Immature natural killer cell (primary cell): ENCODE measurements around the gene SERPINE3. TPM values are rescaled to one million over a fixed set of nuclear protein-coding genes. Genes with fewer than 3 reads are reported as not detected.

ENCODE experiments used
- DNase-seq, 3 donors: peaks; one replicate each; pipeline ENCODE4 v3.0.0; 2022; ENCODE audit warnings: mixed read lengths in 1 of 3
- H3K27ac Mint-ChIP-seq, 6 donors: one replicate each; pipeline ENCODE4 v1.8.0; 2020; ENCODE audit warnings: mixed read lengths in 6 of 6, mild to moderate bottlenecking in 5 of 6, inconsistent platforms in 4 of 6, moderate library complexity in 3 of 6
- H3K27me3 Mint-ChIP-seq, 3 donors: one replicate each; pipeline ENCODE4 v1.8.0; 2020 to 2021; ENCODE audit warnings: low read depth in 3 of 3, mild to moderate bottlenecking in 3 of 3, mixed read lengths in 3 of 3, moderate library complexity in 3 of 3, inconsistent platforms in 1 of 3
- H3K36me3 Mint-ChIP-seq, 3 donors: one replicate each; pipeline ENCODE4 v1.8.0; 2020; ENCODE audit warnings: mixed read lengths in 3 of 3, inconsistent platforms in 2 of 3, mild to moderate bottlenecking in 2 of 3
- H3K4me1 Mint-ChIP-seq, 2 donors: one replicate each; pipeline ENCODE4 v1.8.0; 2020; ENCODE audit warnings: inconsistent platforms in 2 of 2, mild to moderate bottlenecking in 2 of 2, mixed read lengths in 2 of 2, moderate library complexity in 1 of 2
- H3K4me3 Mint-ChIP-seq, 5 donors: one replicate each; pipeline ENCODE4 v1.8.0; 2020; ENCODE audit warnings: mild to moderate bottlenecking in 5 of 5, mixed read lengths in 5 of 5, inconsistent platforms in 3 of 5, moderate library complexity in 3 of 5
- H3K9me3 Mint-ChIP-seq, 6 donors: one replicate each; pipeline ENCODE4 v1.8.0; 2020; ENCODE audit warnings: mild to moderate bottlenecking in 6 of 6, mixed read lengths in 6 of 6, inconsistent platforms in 4 of 6, moderate library complexity in 3 of 6
- polyA plus RNA-seq, 3 donors: library from polyadenylated mRNA; unstranded; fragments of 300-500 nt; fragmentation: Illumina TruSeq; gene quantifications; one replicate each; pipeline ENCODE4 v1.2.3, GENCODE V29; 2021

The SERPINE3 gene
- polyA plus RNA-seq, 3 donors from 2014 or later = not detected

DNA sequence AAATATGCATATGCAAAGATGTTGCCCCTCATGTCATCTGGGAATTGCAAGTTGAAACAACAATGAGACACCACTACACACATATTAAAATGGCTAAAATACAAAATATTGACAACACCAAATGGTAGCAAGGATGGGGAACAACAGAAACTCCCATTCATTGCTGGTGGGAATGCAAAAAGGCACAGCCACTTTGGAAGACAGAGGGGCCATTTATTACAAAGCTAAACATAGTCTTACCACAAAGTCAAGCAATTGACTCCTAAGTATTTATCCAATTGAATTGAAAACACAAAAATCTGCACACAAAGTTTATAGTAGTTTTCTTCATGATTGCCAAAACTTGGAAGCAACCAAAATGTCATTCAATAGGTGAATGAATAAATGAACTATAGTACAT is 6.1 kb upstream of the SERPINE3 start:
- peaks cover 0 to 9% (median 4%) of the 10 kb centered on the region in 3 donors for H3K36me3 Mint-ChIP-seq
- peaks cover 14 to 24% of the 10 kb centered on the region in 2 donors for H3K4me1 Mint-ChIP-seq
- no peak for DNase-seq
- no peak overlapping the region for H3K27ac Mint-ChIP-seq
- peaks cover 0 to 7% (median 1%) of the 10 kb centered on the region in 3 donors for H3K27me3 Mint-ChIP-seq
- H3K9me3 Mint-ChIP-seq = no peaks in the 10 kb centered on the region
- H3K4me3 Mint-ChIP-seq = no peak overlapping the region

DNA sequence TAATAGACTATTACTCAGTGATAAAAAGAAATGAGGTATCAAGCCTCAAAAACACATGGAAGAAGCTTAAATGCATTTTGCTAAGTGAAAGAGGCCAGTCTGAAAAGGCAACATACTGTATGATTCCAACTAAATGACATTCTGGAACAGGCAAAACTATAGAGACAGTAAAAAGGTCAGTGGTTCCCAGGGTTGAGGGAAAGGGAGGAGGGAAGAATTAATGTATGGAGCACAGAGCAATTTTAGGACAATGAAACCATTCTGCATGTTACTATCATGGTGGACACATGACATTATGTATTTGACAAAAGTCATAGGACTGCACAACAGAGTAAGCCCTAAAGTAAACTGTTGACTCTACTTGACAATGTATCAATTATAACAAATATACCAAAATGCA is 5.7 kb upstream of the SERPINE3 start:
- DNase-seq = no peak
- no peaks in the 10 kb centered on the region for H3K9me3 Mint-ChIP-seq
- H3K27me3 Mint-ChIP-seq = peaks cover 0 to 7% (median 1%) of the 10 kb centered on the region in 3 donors
- H3K27ac Mint-ChIP-seq = no peak overlapping the region
- H3K4me3 Mint-ChIP-seq = no peak overlapping the region
- peaks cover 0 to 9% (median 4%) of the 10 kb centered on the region in 3 donors for H3K36me3 Mint-ChIP-seq
- H3K4me1 Mint-ChIP-seq = peaks cover 14 to 24% of the 10 kb centered on the region in 2 donors

DNA sequence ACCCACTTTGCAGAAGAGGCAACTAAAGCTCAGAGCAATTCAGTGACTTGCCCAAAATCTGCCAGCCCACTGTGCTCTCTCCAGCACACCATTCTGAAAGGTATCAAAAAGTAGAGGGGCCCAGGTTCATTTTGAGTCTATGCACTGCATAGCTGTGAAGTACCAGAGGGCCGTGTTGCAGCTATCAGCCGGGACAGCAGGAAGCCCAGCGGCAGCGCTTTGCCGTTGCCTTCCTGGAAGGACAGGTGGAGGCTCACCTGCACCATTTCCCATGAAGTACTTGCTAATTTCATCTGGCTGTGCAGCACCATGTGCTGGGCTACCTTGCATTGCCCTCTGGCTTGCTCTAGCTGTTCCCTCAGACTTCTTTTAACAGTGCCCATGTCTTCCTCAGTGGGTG is 2.7 kb upstream of the SERPINE3 start:
- Mint-ChIP-seq H3K4me3 (no peak overlapping the region), H3K9me3 (no peaks in the 10 kb centered on the region), H3K36me3 (peaks cover 0 to 6% (median 4%) of the 10 kb centered on the region in 3 donors), H3K4me1 (peaks cover 5 to 12% of the 10 kb centered on the region in 2 donors), H3K27ac (no peak overlapping the region), H3K27me3 (peaks cover 0 to 6% (median 0%) of the 10 kb centered on the region in 3 donors)
- no peak for DNase-seq

DNA sequence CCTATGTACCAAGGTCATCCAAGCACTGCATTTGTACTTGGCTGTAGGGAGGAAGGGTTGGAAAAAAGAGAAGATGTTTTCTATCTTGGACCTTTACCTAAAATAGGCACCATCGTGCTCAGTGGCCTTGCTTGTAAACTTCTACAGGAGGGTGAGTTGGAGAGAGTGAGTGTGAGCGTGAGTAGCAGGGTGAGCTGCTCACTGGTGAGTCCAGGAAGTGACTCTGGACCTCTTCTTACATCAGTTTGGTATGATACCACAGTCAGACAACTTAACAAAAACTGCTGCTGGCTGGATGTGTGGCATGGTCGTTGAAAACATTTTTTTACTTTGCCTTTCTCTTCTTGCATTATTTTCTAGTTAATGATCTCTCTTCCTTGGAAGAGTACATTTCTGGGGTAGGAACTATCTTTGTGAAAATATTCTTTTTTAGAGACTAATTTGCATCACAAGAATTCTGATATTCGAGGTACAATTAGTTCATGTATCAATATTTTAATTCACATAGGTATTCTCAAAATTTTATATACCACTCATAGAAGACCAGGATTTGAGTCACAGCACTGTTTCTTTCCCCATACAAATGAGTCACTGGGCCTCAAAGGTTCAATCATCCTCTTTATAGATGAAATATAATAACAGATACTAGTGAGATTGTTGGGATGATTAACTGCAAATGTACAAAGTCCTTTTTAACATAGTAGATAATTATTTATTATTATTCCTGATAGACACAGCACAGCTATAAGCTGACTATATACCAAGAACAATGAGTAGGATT is 651 bp downstream of the SERPINE3 start:
- no peak for DNase-seq
- H3K36me3 Mint-ChIP-seq = peaks cover 0 to 7% (median 0%) of the 10 kb centered on the region in 3 donors
- H3K27me3 Mint-ChIP-seq = peaks cover 0 to 4% (median 0%) of the 10 kb centered on the region in 3 donors
- no peak overlapping the region for H3K4me3 Mint-ChIP-seq
- no peak overlapping the region for H3K27ac Mint-ChIP-seq
- no peaks in the 10 kb centered on the region for H3K4me1 Mint-ChIP-seq
- no peaks in the 10 kb centered on the region for H3K9me3 Mint-ChIP-seq

DNA sequence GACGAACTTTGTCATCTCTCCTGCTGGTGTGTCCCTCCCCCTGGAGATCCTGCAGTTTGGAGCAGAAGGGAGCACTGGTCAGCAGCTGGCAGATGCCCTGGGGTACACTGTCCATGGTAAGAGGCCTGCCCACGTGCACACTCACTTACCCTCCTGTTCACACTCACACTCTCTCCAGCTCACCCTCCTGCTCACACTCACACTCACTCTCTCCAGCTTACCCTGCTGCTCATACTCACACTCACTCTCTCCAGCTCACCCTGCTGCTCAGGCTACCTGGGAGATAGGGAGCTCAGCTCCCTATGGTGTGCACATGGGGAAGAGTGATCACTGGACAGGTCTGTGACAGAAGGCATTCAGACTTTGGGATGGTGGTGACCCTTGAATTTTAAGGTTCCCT is 1.7 kb downstream of the SERPINE3 start:
- no peaks in the 10 kb centered on the region for H3K4me1 Mint-ChIP-seq
- H3K27me3 Mint-ChIP-seq = peaks cover 0 to 4% (median 0%) of the 10 kb centered on the region in 3 donors
- H3K36me3 Mint-ChIP-seq = peaks cover 0 to 7% (median 0%) of the 10 kb centered on the region in 3 donors
- DNase-seq = no peak
- H3K4me3 Mint-ChIP-seq = no peak overlapping the region
- no peaks in the 10 kb centered on the region for H3K9me3 Mint-ChIP-seq
- no peak overlapping the region for H3K27ac Mint-ChIP-seq

DNA sequence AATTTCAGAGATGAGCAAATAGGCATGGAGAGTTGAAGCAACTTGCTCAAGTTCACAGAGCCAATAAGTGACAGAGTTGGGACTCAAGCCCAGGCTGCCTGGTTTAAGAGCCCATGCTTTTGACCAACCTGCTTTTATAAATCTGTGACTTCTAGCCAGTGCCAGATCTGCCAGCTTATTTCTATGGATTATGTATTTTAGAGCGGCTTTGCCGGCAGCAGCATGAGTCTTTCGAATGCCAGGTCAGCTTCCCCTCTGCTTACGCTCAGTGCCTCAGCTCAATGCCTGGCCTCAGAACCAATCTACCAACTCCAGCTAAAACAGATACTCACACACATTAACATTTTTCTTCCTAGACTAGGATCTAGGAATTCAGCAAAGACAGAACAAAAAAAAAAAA is 2.3 kb downstream of the SERPINE3 start:
- H3K4me1 Mint-ChIP-seq = no peaks in the 10 kb centered on the region

DNA sequence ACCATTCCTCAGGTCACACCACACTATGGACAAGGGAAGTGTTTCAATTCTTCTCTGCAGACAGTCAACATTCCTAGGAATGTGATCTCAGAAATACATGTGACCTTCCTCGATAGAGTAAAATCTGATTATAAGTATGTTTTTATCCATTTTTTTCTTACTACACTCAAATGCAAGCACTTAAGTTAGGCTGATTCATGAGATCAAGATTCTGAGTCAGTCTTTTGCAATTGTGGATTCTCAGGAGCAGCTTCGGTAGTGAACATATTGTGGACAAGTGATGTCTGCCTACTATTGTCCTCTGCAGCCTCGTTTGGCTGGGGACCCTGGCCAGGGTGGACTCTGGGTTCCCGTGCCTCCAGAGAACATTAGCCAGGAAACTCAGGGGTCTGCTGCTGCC is 3.2 kb downstream of the SERPINE3 start:
- Mint-ChIP-seq H3K4me3 (no peak overlapping the region), H3K4me1 (no peaks in the 10 kb centered on the region), H3K9me3 (no peaks in the 10 kb centered on the region), H3K27me3 (no peaks in the 10 kb centered on the region), H3K36me3 (peaks cover 0 to 7% (median 6%) of the 10 kb centered on the region in 3 donors), H3K27ac (no peak overlapping the region)
- no peak for DNase-seq

More for the DNA sequence above, 2.3 kb downstream of the SERPINE3 start:
- no peak for DNase-seq
- Mint-ChIP-seq H3K27me3 (no peaks in the 10 kb centered on the region), H3K27ac (no peak overlapping the region), H3K4me3 (no peak overlapping the region), H3K36me3 (peaks cover 0 to 7% (median 0%) of the 10 kb centered on the region in 3 donors), H3K9me3 (no peaks in the 10 kb centered on the region)

DNA sequence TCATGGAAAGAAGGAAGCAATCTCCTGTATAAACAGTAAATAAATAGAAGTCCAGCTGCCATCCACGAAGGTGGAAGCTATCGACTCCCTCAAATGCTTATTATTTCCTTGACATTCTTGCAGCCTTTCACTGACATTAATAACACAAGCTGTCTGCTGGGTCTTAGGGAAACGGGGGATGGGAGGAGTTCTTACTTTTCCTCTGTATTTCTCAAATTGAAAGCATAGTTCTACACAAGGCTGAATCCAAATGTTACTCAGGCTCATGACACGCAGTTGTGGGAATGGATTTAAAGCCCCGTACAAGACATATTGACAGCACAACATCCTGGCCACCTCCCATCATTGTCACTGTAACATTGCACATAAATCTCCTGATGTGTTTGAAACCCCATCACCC is 4.0 kb downstream of the SERPINE3 start:
- Mint-ChIP-seq H3K36me3 (peaks cover 0 to 7% (median 7%) of the 10 kb centered on the region in 3 donors), H3K27me3 (no peaks in the 10 kb centered on the region), H3K4me1 (no peaks in the 10 kb centered on the region), H3K4me3 (no peak overlapping the region), H3K9me3 (no peaks in the 10 kb centered on the region), H3K27ac (no peak overlapping the region)
- DNase-seq = no peak

DNA sequence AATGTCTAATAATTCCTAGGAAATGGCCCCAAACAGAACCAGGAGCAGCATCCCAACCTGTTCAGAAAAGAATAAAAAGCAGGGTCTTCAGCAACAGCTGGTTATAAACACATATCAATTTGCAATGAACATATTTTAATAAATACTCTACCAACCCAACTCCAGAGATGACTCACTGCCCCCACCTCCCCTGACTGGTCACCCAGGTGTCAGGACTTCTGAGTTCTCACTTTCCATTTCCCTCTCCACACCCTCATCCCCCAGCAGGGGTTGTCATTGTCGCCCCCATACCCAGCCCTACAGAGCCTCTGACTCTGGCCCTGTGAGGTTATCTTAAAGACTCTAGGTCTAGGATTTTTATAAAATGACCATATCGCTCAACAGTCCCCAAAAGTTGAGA is 6.9 kb downstream of the SERPINE3 start:
- Mint-ChIP-seq H3K36me3 (peaks cover 0 to 26% (median 18%) of the 10 kb centered on the region in 3 donors), H3K4me1 (no peaks in the 10 kb centered on the region), H3K4me3 (no peak overlapping the region), H3K27me3 (peaks cover 0 to 4% (median 0%) of the 10 kb centered on the region in 3 donors), H3K9me3 (no peaks in the 10 kb centered on the region), H3K27ac (no peak overlapping the region)
- no peak for DNase-seq

DNA sequence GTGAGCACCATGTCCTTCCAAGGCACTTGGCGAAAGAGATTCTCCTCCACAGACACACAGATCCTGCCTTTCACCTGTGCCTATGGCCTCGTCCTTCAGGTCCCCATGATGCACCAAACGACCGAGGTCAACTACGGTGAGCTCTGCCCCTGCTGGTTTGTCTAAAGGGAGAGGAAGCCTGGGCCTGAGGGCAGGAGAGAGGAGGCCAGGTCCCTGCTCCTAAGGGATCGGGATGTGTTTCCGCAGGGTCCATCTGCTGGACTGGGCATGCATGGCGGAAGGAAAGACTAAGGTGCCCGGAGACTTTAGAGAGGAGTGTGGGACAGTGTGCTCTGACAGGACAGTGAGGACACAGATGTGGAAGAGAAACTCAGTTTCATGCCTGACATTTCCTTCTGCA is 7.6 kb downstream of the SERPINE3 start:
- Mint-ChIP-seq H3K4me1 (no peaks in the 10 kb centered on the region), H3K27ac (no peak overlapping the region), H3K4me3 (no peak overlapping the region), H3K27me3 (peaks cover 0 to 4% (median 0%) of the 10 kb centered on the region in 3 donors), H3K36me3 (peaks cover 4 to 26% (median 25%) of the 10 kb centered on the region in 3 donors), H3K9me3 (no peaks in the 10 kb centered on the region)
- DNase-seq = no peak

DNA sequence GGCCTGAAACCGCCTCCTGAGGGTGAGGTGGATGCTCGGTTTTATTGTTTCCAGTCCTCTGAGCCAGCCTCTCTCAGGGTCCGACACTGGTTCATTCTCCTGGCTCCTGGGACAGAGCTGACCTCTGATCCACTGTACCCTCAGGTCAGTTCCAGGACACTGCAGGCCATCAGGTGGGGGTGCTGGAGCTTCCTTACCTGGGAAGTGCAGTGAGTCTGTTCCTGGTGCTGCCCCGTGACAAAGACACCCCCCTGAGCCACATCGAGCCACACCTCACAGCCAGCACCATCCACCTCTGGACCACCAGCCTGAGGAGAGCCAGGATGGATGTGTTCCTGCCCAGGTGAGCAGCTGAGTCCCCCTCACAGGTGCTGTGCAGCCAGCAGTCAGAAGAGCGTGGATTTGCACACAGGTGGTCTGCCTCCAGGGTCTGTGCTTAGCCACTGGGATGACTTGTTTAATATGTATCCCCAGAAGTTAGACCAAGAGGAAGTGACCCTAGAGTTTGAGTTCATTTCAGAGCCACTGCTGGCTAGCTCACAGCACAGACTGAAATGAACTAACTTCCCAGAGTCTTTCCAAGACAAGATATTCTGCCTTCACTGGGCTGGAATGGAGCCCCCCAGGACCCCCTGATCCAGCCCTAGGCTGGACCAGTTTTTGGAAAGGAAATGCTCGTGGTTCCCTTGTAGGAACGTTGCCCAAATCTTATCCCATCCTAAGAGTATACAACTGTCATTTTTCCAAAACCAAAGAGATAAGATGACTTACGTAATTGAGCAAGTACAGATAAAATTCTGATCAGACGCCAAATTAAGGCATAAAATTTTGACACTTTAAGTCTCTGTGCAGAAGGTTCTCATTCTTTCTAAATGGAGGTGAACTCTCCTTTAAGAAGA is 8.8 kb downstream of the SERPINE3 start:
- H3K27me3 Mint-ChIP-seq = peaks cover 0 to 4% (median 0%) of the 10 kb centered on the region in 3 donors
- H3K9me3 Mint-ChIP-seq = no peaks in the 10 kb centered on the region
- H3K27ac Mint-ChIP-seq = no peak overlapping the region
- H3K4me3 Mint-ChIP-seq = no peak overlapping the region
- H3K4me1 Mint-ChIP-seq = no peaks in the 10 kb centered on the region
- peaks cover 13 to 36% (median 30%) of the 10 kb centered on the region in 3 donors for H3K36me3 Mint-ChIP-seq
- DNase-seq = no peak

DNA sequence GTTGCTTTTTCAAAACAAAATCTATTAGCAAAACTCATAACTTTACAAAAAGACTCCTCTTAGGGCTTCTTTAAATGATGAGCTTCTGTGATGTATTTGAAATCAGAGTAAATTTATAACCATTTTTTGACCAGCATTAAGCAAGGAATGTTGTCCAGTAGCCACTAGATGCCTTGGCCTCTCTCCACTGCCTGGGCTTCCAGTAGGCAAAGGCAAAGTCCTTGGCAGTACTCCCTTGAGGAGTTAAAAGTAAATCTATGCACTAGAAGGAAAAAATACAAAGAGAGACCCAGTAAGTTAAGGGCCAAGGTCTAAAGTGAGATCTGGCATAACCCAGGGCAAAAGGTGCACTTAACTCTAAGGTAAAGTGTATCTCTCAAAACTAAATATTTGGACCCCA is 9.5 kb downstream of the SERPINE3 start:
- Mint-ChIP-seq H3K27ac (no peak overlapping the region), H3K4me1 (no peaks in the 10 kb centered on the region), H3K9me3 (no peaks in the 10 kb centered on the region), H3K27me3 (peaks cover 0 to 4% (median 0%) of the 10 kb centered on the region in 3 donors), H3K4me3 (no peak overlapping the region), H3K36me3 (peaks cover 13 to 32% (median 30%) of the 10 kb centered on the region in 3 donors)
- DNase-seq = no peak

DNA sequence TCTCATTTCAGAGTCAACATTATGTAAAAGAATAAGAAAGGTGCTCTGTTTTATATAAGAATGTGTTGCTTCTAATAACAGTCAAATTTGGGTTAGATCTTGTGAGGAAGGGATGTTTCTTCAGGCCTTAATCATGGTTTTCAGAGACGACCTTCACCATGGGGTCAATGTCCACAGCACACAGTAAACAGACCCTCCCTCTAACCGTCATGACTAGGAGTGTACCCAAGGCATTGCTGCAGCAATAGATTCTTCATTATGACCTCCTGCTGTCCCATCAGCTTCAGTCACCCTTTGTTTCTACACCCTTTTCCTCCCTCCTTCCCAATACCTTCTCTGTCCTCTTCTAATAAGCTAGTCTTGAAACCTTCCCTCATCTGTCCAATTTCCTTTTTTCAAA is 15.7 kb downstream of the SERPINE3 start:
- Mint-ChIP-seq H3K27ac (no peak overlapping the region), H3K9me3 (no peaks in the 10 kb centered on the region), H3K36me3 (peaks cover 13 to 19% (median 18%) of the 10 kb centered on the region in 3 donors), H3K27me3 (no peaks in the 10 kb centered on the region), H3K4me1 (peaks cover 0 to 8% of the 10 kb centered on the region in 2 donors), H3K4me3 (no peak overlapping the region)
- no peak for DNase-seq
